Right lobe of liver (tissue), 6 donors: ENCODE results near the gene C2CD3. TPM values are rescaled to one million over a fixed set of nuclear protein-coding genes. Genes with fewer than 3 reads are reported as not detected.

ENCODE experiments used
- ATAC-seq, 4 donors: fragments of 200-7000 bp; cut with Tn5 transposase; one replicate each; pipeline ENCODE4 v1.9.1; 2020; ENCODE audit warnings: mild to moderate bottlenecking in 4 of 4, moderate library complexity in 4 of 4
- DNase-seq, 3 donors: peaks; one replicate each; pipeline ENCODE4 v3.0.0-alpha.2; 2020
- H3K27ac ChIP-seq, 3 donors: fragments of 200-600 bp; one replicate each; pipeline ENCODE4 v1.8.0; 2022
- H3K27me3 ChIP-seq, 2 donors: fragments of 200-600 bp; one replicate each; pipeline ENCODE4 v1.8.0; 2022
- H3K36me3 ChIP-seq, 4 donors: fragments of 200-600 bp; sonication (generic) in 1 of 4; one replicate each; pipeline versions ENCODE4 v1.5.1 to v1.8.0; 2017 to 2022; ENCODE audit warnings: control low read depth in 1 of 4
- H3K4me1 ChIP-seq, 4 donors: fragments of 200-600 bp; sonication (generic) in 1 of 4; one replicate each; pipeline versions ENCODE4 v1.5.1 to v1.8.0; 2017 to 2022; ENCODE audit warnings: control low read depth in 1 of 4
- H3K4me3 ChIP-seq, 3 donors: fragments of 200-600 bp; one replicate each; pipeline ENCODE4 v1.8.0; 2022
- H3K9me3 ChIP-seq, 4 donors: fragments of 200-600 bp; sonication (generic) in 1 of 4; one replicate each; pipeline versions ENCODE4 v1.5.1 to v1.8.0; 2017 to 2022; ENCODE audit warnings: control low read depth in 1 of 4
- CTCF ChIP-seq, 4 donors: fragments of 200-600 bp in 3 of 4; fragments of 450-650 bp in 1 of 4; IDR thresholded peaks; one replicate each; pipeline versions ENCODE4 v1.5.1 to v1.8.0; 2016 to 2022; ENCODE audit warnings: antibody characterized with exemption in 4 of 4, mild to moderate bottlenecking in 2 of 4
- POLR2A ChIP-seq: fragments of 450-650 bp; IDR thresholded peaks from one replicate; pipeline ENCODE4 v1.6.1; 2017; ENCODE audit warnings: antibody characterized with exemption, mild to moderate bottlenecking
- WGBS: methylation state at CpG from one replicate; pipeline ENCODE4 v1.1.6; 2018; ENCODE audit warnings: low coverage, low lambda C conversion rate; ENCODE audit not compliant: insufficient coverage; ENCODE audit errors: missing lambda C conversion rate; 5-methylcytosine and 5-hydroxymethylcytosine counted together
- intact Hi-C, 2 donors: fragments of 100-400 bp; cut with DNase I; formaldehyde crosslinking; loops; one replicate each; pipeline versions ENCODE4 v1.11.2 to v1.14.1; 2022
- total RNA-seq, 6 experiments: library from RNA; depleted of rRNA in 2 of 6; stranded (reverse); fragments of >200 nt in 2 of 6; fragmentation: NEBNext Ultra II Directional in 3 of 6; extraction: Animal tissue kit (Norgen Biotek cat#: 25700) in 3 of 6; gene quantifications; one replicate each; pipeline versions ENCODE4 v1.1.0 to v1.2.4, GENCODE V29; 2016 to 2023
- donor health status: DM: no; HTN: yes; CAD: no.
- donor health status: DM: no; HTN: no; CAD: no.
- donor health status: DM: no; HTN: no; CAD: no.
- donor health status: DM: no; HTN: yes; CAD: no.
- donor health status: DM: no; HTN: yes; CAD: no.

Gene C2CD3
- total RNA-seq, 6 experiments from 2014 or later: 4.8 to 9.6 (median 7.4) TPM

GRCh38 chr11:74094393-74094792 lies 76.4 kb downstream of the C2CD3 start:
- Histone ChIP-seq H3K4me3 (no peak overlapping the region), H3K4me1 (no peaks in the 10 kb centered on the region), H3K27me3 (no peaks in the 10 kb centered on the region), H3K36me3 (peaks cover 0 to 46% (median 1%) of the 10 kb centered on the region in 4 donors), H3K9me3 (no peaks in the 10 kb centered on the region), H3K27ac (no peak overlapping the region)
- intact Hi-C loops: no loop called here
- 98% methylated on average over 4 of the region's 4 CpGs for WGBS
- no peak for DNase-seq
- TF ChIP-seq POLR2A (no peak), CTCF (IDR thresholded peaks at IDR 0.05) (no peak)
- ATAC-seq: no peak

- H3K36me3 ChIP-seq: peaks cover 0 to 52% (median 1%) of the 10 kb centered on the region in 4 donors
- no peak overlapping the region for H3K27ac ChIP-seq
- intact Hi-C loops: no loop called here
- 81% methylated on average over 6 of the region's 6 CpGs for WGBS
- TF ChIP-seq POLR2A (no peak), CTCF (IDR thresholded peaks at IDR 0.05) (no peak)
- no peak overlapping the region for H3K4me3 ChIP-seq
- ATAC-seq (no peak), DNase-seq (no peak)
- no peaks in the 10 kb centered on the region for H3K4me1 ChIP-seq
- H3K9me3 ChIP-seq: no peaks in the 10 kb centered on the region
- no peaks in the 10 kb centered on the region for H3K27me3 ChIP-seq
These were observed 78.4 kb downstream of the C2CD3 start for GRCh38 chr11:74092425-74092824.

- Histone ChIP-seq H3K9me3 (no peaks in the 10 kb centered on the region), H3K27ac (no peak overlapping the region), H3K4me3 (no peak overlapping the region), H3K27me3 (no peaks in the 10 kb centered on the region), H3K4me1 (no peaks in the 10 kb centered on the region), H3K36me3 (peaks cover 0 to 52% (median 1%) of the 10 kb centered on the region in 4 donors)
- no peak for TF ChIP-seq POLR2A
- DNase-seq: no peak
- WGBS: 71% methylated on average over 1 of the region's 1 CpG
- intact Hi-C loops: no loop called here
- no peak for ATAC-seq
These were observed 79.3 kb downstream of the C2CD3 start for GRCh38 chr11:74091549-74091948.

GRCh38 chr11:74090701-74091100 lies 80.1 kb downstream of the C2CD3 start:
- Histone ChIP-seq H3K4me3 (no peak overlapping the region), H3K27me3 (no peaks in the 10 kb centered on the region), H3K36me3 (peaks cover 0 to 52% (median 1%) of the 10 kb centered on the region in 4 donors), H3K4me1 (no peaks in the 10 kb centered on the region), H3K9me3 (no peaks in the 10 kb centered on the region), H3K27ac (no peak overlapping the region)
- DNase-seq: no peak
- WGBS: 84% methylated on average over 3 of the region's 3 CpGs
- intact Hi-C loops: no loop called here
- TF ChIP-seq POLR2A (no peak), CTCF (IDR thresholded peaks at IDR 0.05) (peak in 2 of 4 donors; percentile 17 to 22)
- peak in 1 of 4 donors; percentile 41 for ATAC-seq

GRCh38 chr11:74086242-74086884 lies 84.4 kb downstream of the C2CD3 start:
- intact Hi-C loops: no loop called here
- no peaks in the 10 kb centered on the region for H3K27me3 ChIP-seq
- H3K4me3 ChIP-seq: no peak overlapping the region
- 95% methylated on average over 5 of the region's 5 CpGs for WGBS
- no peak for DNase-seq
- H3K4me1 ChIP-seq: no peaks in the 10 kb centered on the region
- no peak for ATAC-seq
- H3K36me3 ChIP-seq: peaks cover 0 to 28% (median 2%) of the 10 kb centered on the region in 4 donors
- no peaks in the 10 kb centered on the region for H3K9me3 ChIP-seq
- no peak overlapping the region for H3K27ac ChIP-seq
- TF ChIP-seq POLR2A (no peak), CTCF (IDR thresholded peaks at IDR 0.05) (no peak)
